Vagina (tissue), 2 donors: Measurements from ENCODE around the gene CALCOCO2.

Experiments used
- POLR2A ChIP-seq, 2 donors: fragments of 450-650 bp; IDR thresholded peaks; one replicate each; pipeline ENCODE4 v1.6.1; 2017; ENCODE audit warnings: antibody characterized with exemption in 2 of 2, mild to moderate bottlenecking in 2 of 2, moderate library complexity in 2 of 2
- POLR2AphosphoS5 ChIP-seq, 2 donors: sonication (generic); formaldehyde crosslinking; IDR thresholded peaks; one replicate each; pipeline ENCODE4 v1.9.0; 2017; ENCODE audit warnings: antibody characterized with exemption in 2 of 2, mild to moderate bottlenecking in 2 of 2, low read depth in 1 of 2; ENCODE audit not compliant: insufficient read depth in 1 of 2
- TF ChIP-seq, protein P1 (sequence below), 3 experiments: fragments of 450-650 bp in 2 of 3; fragments of 200-600 bp in 1 of 3; sonication (generic) in 1 of 3; IDR thresholded peaks; one replicate each; pipeline ENCODE4 v1.5.1; 2017 to 2019; ENCODE audit warnings: antibody characterized with exemption in 3 of 3, mild to moderate bottlenecking in 2 of 3, moderate library complexity in 2 of 3

- TF ChIP-seq, protein P1, sequence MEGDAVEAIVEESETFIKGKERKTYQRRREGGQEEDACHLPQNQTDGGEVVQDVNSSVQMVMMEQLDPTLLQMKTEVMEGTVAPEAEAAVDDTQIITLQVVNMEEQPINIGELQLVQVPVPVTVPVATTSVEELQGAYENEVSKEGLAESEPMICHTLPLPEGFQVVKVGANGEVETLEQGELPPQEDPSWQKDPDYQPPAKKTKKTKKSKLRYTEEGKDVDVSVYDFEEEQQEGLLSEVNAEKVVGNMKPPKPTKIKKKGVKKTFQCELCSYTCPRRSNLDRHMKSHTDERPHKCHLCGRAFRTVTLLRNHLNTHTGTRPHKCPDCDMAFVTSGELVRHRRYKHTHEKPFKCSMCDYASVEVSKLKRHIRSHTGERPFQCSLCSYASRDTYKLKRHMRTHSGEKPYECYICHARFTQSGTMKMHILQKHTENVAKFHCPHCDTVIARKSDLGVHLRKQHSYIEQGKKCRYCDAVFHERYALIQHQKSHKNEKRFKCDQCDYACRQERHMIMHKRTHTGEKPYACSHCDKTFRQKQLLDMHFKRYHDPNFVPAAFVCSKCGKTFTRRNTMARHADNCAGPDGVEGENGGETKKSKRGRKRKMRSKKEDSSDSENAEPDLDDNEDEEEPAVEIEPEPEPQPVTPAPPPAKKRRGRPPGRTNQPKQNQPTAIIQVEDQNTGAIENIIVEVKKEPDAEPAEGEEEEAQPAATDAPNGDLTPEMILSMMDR (IDR thresholded peaks at IDR 0.05): no peak
- no peak for TF ChIP-seq POLR2AphosphoS5 (IDR thresholded peaks at IDR 0.05; ENCODE audit: insufficient read depth in 1 of 2, low read depth in 1 of 2)
- no peak for TF ChIP-seq POLR2A (IDR thresholded peaks at IDR 0.05)
Observed at GRCh38 chr17:48907713-48908046, 76.8 kb downstream of the CALCOCO2 start.
